HCT116 (cell line): ENCODE measurements around the gene GPC5. TPM values are rescaled to one million over a fixed set of nuclear protein-coding genes. Genes with fewer than 3 reads are reported as not detected.

Experiments used
- ATAC-seq: fragments of 200-7000 bp; cut with Tn5 transposase; 2 replicates; pipeline ENCODE4 v1.9.1; 2020; ENCODE audit warnings: mild to moderate bottlenecking, moderate library complexity
- BruUV-seq: library from RNA; stranded (reverse); fragments of 400-500 nt; replicated peaks from 2 replicates; lab custom pipeline; 2021; lab: Mats Ljungman, UMichigan
- CTCF ChIA-PET: fragments of 300-600 bp; sonication (Branson Sonifier 250); formaldehyde crosslinking; loops from one replicate; lab custom pipeline; 2021; ENCODE audit warnings: antibody characterized with exemption; lab: Charles Lee
- POLR2A ChIA-PET: fragments of 300-600, 350-600 bp; sonication (Branson Sonifier 250); formaldehyde crosslinking; loops from one replicate; lab custom pipeline; 2021; ENCODE audit warnings: antibody characterized with exemption; lab: Charles Lee
- RAD21 ChIA-PET, 2 experiments: fragments of 300-600 bp; sonication (Branson Sonifier 250); formaldehyde crosslinking; loops; one replicate each; lab custom pipeline; 2023; ENCODE audit warnings: low total read pairs in 2 of 2; ENCODE audit not compliant: uncharacterized antibody in 2 of 2, unreplicated experiment in 2 of 2, low non-redundant PET in 1 of 2; lab: Charles Lee
- DNase-seq: peaks from one replicate; pipeline ENCODE4 v3.0.0-alpha.2; 2010; ENCODE audit warnings: low read depth, low spot score
- H2AFZ ChIP-seq: fragments of 200-600 bp; shearing (Covaris generic), sonication (generic); 2 replicates; pipeline ENCODE4 v1.6.1; 2017; ENCODE audit warnings: low read depth, mixed run types, mixed read lengths, antibody characterized with exemption, low read length; ENCODE audit not compliant: poor library complexity, severe bottlenecking
- H3K27ac ChIP-seq: 2 replicates; pipeline ENCODE4 v1.5.1; 2012; ENCODE audit warnings: low read depth, low read length
- H3K27me3 ChIP-seq: fragments of 200-600 bp; sonication (generic); 2 replicates; pipeline ENCODE4 v1.6.1; 2016; ENCODE audit warnings: mixed run types, low read length, mixed read lengths; ENCODE audit not compliant: insufficient read depth
- H3K36me3 ChIP-seq, 2 experiments: fragments of 200-500 bp in 1 of 2; fragments of 200-600 bp in 1 of 2; sonication (Bioruptor generic) in 1 of 2; sonication (generic) in 1 of 2; 2 replicates each; pipeline versions ENCODE4 v1.5.1 to v1.6.1; 2014 to 2016; ENCODE audit warnings: low read length in 2 of 2, inconsistent platforms in 1 of 2, mixed read lengths in 1 of 2, mixed run types in 1 of 2; ENCODE audit not compliant: insufficient read depth in 2 of 2, control insufficient read depth in 1 of 2
- H3K4me1 ChIP-seq, 2 experiments: fragments of 200-600 bp in 1 of 2; sonication (generic) in 1 of 2; 2 replicates each; pipeline versions ENCODE4 v1.5.1 to v1.6.1; 2012 to 2017; ENCODE audit warnings: low read length in 2 of 2, inconsistent platforms in 1 of 2, mild to moderate bottlenecking in 1 of 2, mixed read lengths in 1 of 2, mixed run types in 1 of 2, moderate library complexity in 1 of 2; ENCODE audit not compliant: insufficient read depth in 2 of 2, control insufficient read depth in 1 of 2
- H3K4me2 ChIP-seq: fragments of 200-600 bp; sonication (generic); 2 replicates; pipeline ENCODE4 v1.6.1; 2017; ENCODE audit warnings: mixed run types, low read length, mixed read lengths
- H3K4me3 ChIP-seq, 2 experiments: fragments of 200-600 bp in 1 of 2; sonication (generic) in 1 of 2; replicated peaks in 1 of 2; 2 replicates each; pipeline ENCODE4 v1.5.1; 2011 to 2016; ENCODE audit warnings: low read length in 2 of 2, control low read depth in 1 of 2, low read depth in 1 of 2, mild to moderate bottlenecking in 1 of 2, mixed read lengths in 1 of 2, mixed run types in 1 of 2
- H3K79me2 ChIP-seq: fragments of 200-600 bp; sonication (generic); 2 replicates; pipeline ENCODE4 v1.6.1; 2017; ENCODE audit warnings: mild to moderate bottlenecking, mixed run types, low read length, moderate library complexity, mixed read lengths; ENCODE audit not compliant: insufficient read depth
- H3K9ac ChIP-seq: fragments of 200-600 bp; sonication (generic); 2 replicates; pipeline ENCODE4 v1.6.1; 2016; ENCODE audit warnings: low read length, mixed read lengths
- H3K9me2 ChIP-seq: fragments of 200-600 bp; sonication (generic), shearing (Covaris generic); 2 replicates; pipeline ENCODE4 v1.6.1; 2017; ENCODE audit warnings: mixed run types, mild to moderate bottlenecking, moderate library complexity; ENCODE audit not compliant: insufficient read depth
- H3K9me3 ChIP-seq, 2 experiments: fragments of 200-500 bp in 1 of 2; fragments of 200-600 bp in 1 of 2; sonication (Bioruptor generic) in 1 of 2; sonication (generic) in 1 of 2; 2 replicates each; pipeline ENCODE4 v1.6.1; 2014 to 2017; ENCODE audit warnings: low read length in 2 of 2, mixed read lengths in 2 of 2, inconsistent platforms in 1 of 2, low read depth in 1 of 2, mild to moderate bottlenecking in 1 of 2, mixed run types in 1 of 2, moderate library complexity in 1 of 2; ENCODE audit not compliant: control insufficient read depth in 1 of 2, insufficient read depth in 1 of 2
- H4K20me1 ChIP-seq: fragments of 200-600 bp; sonication (generic), shearing (Covaris generic); 2 replicates; pipeline ENCODE4 v1.6.1; 2017; ENCODE audit warnings: mixed run types, mild to moderate bottlenecking, moderate library complexity; ENCODE audit not compliant: insufficient read depth
- CBX3 ChIP-seq: IDR thresholded peaks from 2 replicates; pipeline ENCODE4 v1.6.1; 2012; ENCODE audit warnings: low read depth
- CEBPB ChIP-seq: IDR thresholded peaks from 2 replicates; pipeline ENCODE4 v1.6.1; 2012; ENCODE audit warnings: low read depth
- ELF1 ChIP-seq: IDR thresholded peaks from 2 replicates; pipeline ENCODE4 v1.6.1; 2012; ENCODE audit warnings: low read depth, borderline replicate concordance
- EZH2 ChIP-seq: fragments of 200-600 bp; sonication (generic); IDR thresholded peaks from 2 replicates; pipeline ENCODE4 v1.6.1; 2017; ENCODE audit warnings: antibody characterized with exemption, mixed run types
- JUND ChIP-seq: IDR thresholded peaks from 2 replicates; pipeline ENCODE4 v1.6.1; 2012
- POLR2AphosphoS5 ChIP-seq: IDR thresholded peaks from 2 replicates; pipeline ENCODE4 v1.6.1; 2011; ENCODE audit warnings: mild to moderate bottlenecking, low read depth, low read length, moderate library complexity
- SIN3A ChIP-seq: IDR thresholded peaks from 2 replicates; pipeline ENCODE4 v1.6.1; 2012; ENCODE audit warnings: low read depth
- SP1 ChIP-seq: IDR thresholded peaks from 2 replicates; pipeline ENCODE4 v1.6.1; 2012; ENCODE audit warnings: low read depth
- YY1 ChIP-seq: IDR thresholded peaks from 2 replicates; pipeline ENCODE4 v1.6.1; 2011; ENCODE audit warnings: low read length, low read depth, moderate library complexity, mild to moderate bottlenecking; ENCODE audit not compliant: insufficient replicate concordance; ENCODE audit errors: extremely low read depth
- ZNF274 ChIP-seq: fragments of 200-500 bp; sonication (Bioruptor generic); IDR thresholded peaks from 2 replicates; pipeline ENCODE4 v1.6.1; 2014; ENCODE audit warnings: mild to moderate bottlenecking, low read depth, low read length, inconsistent platforms
- intact Hi-C: fragments of 100-400 bp; cut with micrococcal nuclease; formaldehyde crosslinking; loops from 2 replicates; pipeline ENCODE4 v1.10.0; 2022
- total RNA-seq: library from RNA; stranded (reverse); gene quantifications from one replicate; pipeline ENCODE4 v1.2.1, GENCODE V29; 2021; ENCODE audit not compliant: unreplicated experiment
- TF ChIP-seq, protein P1 (sequence below): IDR thresholded peaks from 2 replicates; pipeline ENCODE4 v1.6.1; 2012
- TF ChIP-seq, protein P2 (sequence below), 3 experiments: fragments of 200-600 bp in 1 of 3; sonication (generic) in 1 of 3; IDR thresholded peaks in 2 of 3; conservative IDR thresholded peaks in 1 of 3; 2 replicates each; pipeline ENCODE4 v1.5.1; 2012 to 2017; ENCODE audit warnings: low read depth in 2 of 3, low read length in 2 of 3, antibody characterized with exemption in 1 of 3, borderline replicate concordance in 1 of 3, control low read depth in 1 of 3, mild to moderate bottlenecking in 1 of 3, mixed read lengths in 1 of 3, mixed run types in 1 of 3, moderate library complexity in 1 of 3; ENCODE audit not compliant: insufficient read depth in 1 of 3

The GPC5 gene
- total RNA-seq, 1 experiment from 2014 or later, result not detected

GRCh38 chr13:92807353-92807752, 1408.9 kb downstream of the GPC5 start:
- TF ChIP-seq POLR2AphosphoS5, result no peak
- TF ChIP-seq, protein P1, sequence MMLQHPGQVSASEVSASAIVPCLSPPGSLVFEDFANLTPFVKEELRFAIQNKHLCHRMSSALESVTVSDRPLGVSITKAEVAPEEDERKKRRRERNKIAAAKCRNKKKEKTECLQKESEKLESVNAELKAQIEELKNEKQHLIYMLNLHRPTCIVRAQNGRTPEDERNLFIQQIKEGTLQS, result no peak
- TF ChIP-seq, all 23 proteins: peak for 0
- Histone ChIP-seq H3K27me3 (no peaks in the 10 kb centered on the region), H3K4me2 (no peak overlapping the region), H3K4me3 (no peak overlapping the region), H3K27ac (no peak overlapping the region), H3K79me2 (no peaks in the 10 kb centered on the region), H3K9ac (no peak overlapping the region), H3K9me2 (no peaks in the 10 kb centered on the region), H3K4me1 (no peaks in the 10 kb centered on the region), H3K36me3 (no peaks in the 10 kb centered on the region), H4K20me1 (no peaks in the 10 kb centered on the region), H3K9me3 (peaks cover 3 to 21% of the 10 kb centered on the region in 2 experiments; a peak in 3 of 4 replicates), H2AFZ (no peak overlapping the region)
- POLR2A ChIA-PET, result no interaction called here
- RAD21 ChIA-PET, result no interaction called here
- CTCF ChIA-PET, result no interaction called here
- intact Hi-C loops, result no loop called here
- DNase-seq (no peak), ATAC-seq (no peak)
- BruUV-seq, result no TSS peak

GRCh38 chr13:92807966-92808365, 1409.5 kb downstream of the GPC5 start:
- Histone ChIP-seq H3K79me2 (no peaks in the 10 kb centered on the region), H3K4me1 (no peaks in the 10 kb centered on the region), H3K4me3 (no peak overlapping the region), H3K4me2 (no peak overlapping the region), H4K20me1 (no peaks in the 10 kb centered on the region), H3K9ac (no peak overlapping the region), H3K27me3 (no peaks in the 10 kb centered on the region), H2AFZ (no peak overlapping the region), H3K27ac (no peak overlapping the region), H3K36me3 (no peaks in the 10 kb centered on the region), H3K9me2 (no peaks in the 10 kb centered on the region), H3K9me3 (peaks cover under 1 to 21% of the 10 kb centered on the region in 2 experiments; a peak in 3 of 4 replicates)
- ATAC-seq (no peak), DNase-seq (no peak)
- intact Hi-C loops, result no loop called here
- RAD21 ChIA-PET, result no interaction called here
- no peak for TF ChIP-seq ZNF274
- no peak for TF ChIP-seq POLR2AphosphoS5
- TF ChIP-seq JUND, result no peak
- no peak for TF ChIP-seq SIN3A
- no peak for TF ChIP-seq SP1
- TF ChIP-seq CBX3, result no peak
- TF ChIP-seq, protein P2, sequence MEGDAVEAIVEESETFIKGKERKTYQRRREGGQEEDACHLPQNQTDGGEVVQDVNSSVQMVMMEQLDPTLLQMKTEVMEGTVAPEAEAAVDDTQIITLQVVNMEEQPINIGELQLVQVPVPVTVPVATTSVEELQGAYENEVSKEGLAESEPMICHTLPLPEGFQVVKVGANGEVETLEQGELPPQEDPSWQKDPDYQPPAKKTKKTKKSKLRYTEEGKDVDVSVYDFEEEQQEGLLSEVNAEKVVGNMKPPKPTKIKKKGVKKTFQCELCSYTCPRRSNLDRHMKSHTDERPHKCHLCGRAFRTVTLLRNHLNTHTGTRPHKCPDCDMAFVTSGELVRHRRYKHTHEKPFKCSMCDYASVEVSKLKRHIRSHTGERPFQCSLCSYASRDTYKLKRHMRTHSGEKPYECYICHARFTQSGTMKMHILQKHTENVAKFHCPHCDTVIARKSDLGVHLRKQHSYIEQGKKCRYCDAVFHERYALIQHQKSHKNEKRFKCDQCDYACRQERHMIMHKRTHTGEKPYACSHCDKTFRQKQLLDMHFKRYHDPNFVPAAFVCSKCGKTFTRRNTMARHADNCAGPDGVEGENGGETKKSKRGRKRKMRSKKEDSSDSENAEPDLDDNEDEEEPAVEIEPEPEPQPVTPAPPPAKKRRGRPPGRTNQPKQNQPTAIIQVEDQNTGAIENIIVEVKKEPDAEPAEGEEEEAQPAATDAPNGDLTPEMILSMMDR (IDR thresholded peaks at IDR 0.05 in 2 of 3, conservative IDR thresholded peaks at IDR 0.05 in 1 of 3; ENCODE audit: borderline replicate concordance in 1 of 3, insufficient read depth in 1 of 3, low read depth in 2 of 3, low read length in 2 of 3), result no peak
- TF ChIP-seq YY1, result no peak
- TF ChIP-seq EZH2, result no peak
- TF ChIP-seq ELF1, result no peak
- no peak for TF ChIP-seq CEBPB
- CTCF ChIA-PET, result no interaction called here
- no TSS peak for BruUV-seq
- POLR2A ChIA-PET, result no interaction called here
